GM12874 (cell line): ENCODE data around the gene CLDND1.

Experiments
- TF ChIP-seq, protein P1 (sequence below): IDR thresholded peaks from 2 replicates; pipeline ENCODE4 v1.5.1; 2011; ENCODE audit warnings: low read depth, mild to moderate bottlenecking, control low read depth, low read length, moderate library complexity; ENCODE audit not compliant: insufficient read depth

The CLDND1 gene

DNA sequence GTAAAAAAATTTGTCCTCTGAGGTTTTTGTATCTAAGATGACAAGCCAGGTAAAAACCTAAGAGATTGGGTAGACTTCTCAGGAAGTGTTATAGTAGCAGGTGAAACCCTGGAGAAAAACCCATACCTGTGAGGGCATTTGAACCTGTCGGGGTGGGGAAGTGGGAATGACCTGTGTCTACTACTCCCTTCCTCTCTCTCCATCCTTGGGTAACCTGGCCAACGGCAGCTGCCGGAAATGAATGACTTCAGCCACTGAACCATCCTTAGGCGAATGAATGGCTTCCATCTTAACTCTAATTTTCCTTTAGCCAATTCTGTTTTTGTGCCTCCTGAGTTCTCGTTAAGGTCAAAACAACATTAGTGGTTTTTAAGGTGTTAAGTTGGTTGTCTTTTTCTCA is 25.8 kb upstream of the CLDND1 start:
- TF ChIP-seq, protein P1, sequence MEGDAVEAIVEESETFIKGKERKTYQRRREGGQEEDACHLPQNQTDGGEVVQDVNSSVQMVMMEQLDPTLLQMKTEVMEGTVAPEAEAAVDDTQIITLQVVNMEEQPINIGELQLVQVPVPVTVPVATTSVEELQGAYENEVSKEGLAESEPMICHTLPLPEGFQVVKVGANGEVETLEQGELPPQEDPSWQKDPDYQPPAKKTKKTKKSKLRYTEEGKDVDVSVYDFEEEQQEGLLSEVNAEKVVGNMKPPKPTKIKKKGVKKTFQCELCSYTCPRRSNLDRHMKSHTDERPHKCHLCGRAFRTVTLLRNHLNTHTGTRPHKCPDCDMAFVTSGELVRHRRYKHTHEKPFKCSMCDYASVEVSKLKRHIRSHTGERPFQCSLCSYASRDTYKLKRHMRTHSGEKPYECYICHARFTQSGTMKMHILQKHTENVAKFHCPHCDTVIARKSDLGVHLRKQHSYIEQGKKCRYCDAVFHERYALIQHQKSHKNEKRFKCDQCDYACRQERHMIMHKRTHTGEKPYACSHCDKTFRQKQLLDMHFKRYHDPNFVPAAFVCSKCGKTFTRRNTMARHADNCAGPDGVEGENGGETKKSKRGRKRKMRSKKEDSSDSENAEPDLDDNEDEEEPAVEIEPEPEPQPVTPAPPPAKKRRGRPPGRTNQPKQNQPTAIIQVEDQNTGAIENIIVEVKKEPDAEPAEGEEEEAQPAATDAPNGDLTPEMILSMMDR = no peak

DNA sequence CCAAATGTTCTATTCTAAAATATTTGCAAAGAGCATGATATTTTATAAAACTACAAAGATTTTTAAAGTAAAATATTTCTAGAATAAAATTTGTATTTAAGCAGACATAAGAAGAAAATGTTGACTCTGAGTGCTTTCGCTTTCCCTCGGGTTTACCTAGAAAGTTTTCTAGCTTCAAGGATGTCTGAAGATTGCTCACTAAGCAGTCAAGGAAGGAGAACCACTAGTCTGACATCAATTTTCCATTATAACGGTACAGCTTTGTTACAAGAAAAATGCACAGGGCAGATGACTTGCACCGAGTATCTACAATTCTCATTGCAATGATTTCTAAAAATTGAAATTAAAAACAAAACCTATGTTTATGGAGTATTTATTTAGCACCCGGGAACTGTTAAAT is 23.2 kb upstream of the CLDND1 start:
- TF ChIP-seq, protein P1 = no peak

DNA sequence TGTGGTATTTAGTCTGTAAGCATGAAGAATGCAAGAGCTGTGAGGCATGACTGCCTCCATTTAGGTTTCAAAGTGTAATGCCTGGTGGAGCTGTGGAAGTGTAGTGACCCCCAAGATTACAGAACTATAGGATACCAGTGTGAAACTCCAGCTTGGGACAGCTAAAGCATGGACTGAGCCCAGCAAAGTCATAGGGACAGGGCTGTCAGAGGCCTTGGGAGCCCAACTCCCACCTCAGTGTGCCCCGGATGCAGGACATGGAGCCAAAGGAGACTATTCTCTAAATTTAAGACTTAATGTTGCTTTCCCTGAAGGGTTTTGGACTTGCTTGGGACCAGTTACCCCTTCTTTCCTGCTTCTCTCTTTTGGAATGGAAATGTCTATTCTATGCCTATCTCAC is 19.9 kb upstream of the CLDND1 start:
- TF ChIP-seq, protein P1 = no peak

DNA sequence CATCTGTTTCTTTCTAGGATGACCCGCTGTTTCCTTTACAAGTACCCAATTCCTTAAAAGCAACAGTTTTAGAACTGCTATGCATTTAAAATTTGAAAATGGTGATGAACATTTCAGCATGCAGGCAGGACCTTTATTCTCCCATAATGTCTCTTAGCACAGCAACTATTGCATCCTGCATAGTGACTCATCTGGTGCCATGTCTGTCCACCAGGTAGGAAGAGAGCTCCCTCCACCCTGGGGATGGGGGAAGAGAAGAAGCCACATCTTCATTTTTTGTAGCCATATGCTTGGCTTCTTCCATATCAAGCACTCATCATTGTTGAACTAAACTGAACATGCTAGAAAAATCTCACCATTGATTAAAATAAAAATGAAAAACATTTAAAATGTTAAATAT is 19.0 kb upstream of the CLDND1 start:
- TF ChIP-seq, protein P1 = no peak

DNA sequence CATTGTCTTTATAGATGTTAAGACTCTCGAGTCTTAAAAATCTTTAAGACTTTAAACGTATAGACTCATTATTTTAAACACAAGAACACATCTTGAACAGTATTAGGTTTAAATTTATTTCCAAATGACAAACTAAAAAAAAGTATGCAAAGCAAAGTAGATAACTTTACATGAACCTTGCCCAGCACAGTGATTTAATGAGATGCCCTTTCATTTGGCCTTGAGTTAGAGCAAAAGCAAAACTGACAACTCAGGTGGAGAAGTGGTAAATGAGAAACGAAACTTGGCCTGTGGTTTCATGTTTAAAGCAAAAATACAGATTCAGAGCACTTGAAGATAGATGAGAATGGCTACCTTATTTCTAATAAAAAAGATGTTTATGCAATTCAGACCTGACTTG is 17.6 kb upstream of the CLDND1 start:
- TF ChIP-seq, protein P1 = no peak

DNA sequence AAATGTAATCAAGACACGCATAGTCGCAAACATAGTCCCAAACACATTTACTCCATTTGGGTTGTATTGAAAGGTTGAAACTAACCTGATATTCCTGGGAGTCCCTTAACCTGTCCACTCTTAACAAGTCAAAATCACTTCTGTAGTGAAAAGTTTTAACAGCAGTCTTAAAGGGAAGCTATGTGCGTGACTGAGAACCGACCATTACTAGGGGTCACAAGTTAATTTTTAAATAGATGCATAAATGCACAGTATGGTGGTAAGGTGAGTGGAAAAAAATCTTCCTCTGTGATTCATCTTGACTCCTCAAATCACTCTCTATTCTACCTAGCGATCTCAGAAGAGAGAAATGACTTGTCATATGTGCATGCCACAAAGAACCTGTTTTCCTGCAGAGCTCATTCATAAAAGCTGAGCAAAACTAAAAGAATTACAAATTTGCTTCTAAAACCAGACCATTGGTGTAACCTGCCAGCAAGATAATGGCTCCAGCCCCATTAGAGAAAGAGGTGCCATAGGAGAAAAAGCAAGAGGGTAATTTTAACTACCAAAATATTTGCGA is 13.8 kb upstream of the CLDND1 start:
- TF ChIP-seq, protein P1 = no peak

DNA sequence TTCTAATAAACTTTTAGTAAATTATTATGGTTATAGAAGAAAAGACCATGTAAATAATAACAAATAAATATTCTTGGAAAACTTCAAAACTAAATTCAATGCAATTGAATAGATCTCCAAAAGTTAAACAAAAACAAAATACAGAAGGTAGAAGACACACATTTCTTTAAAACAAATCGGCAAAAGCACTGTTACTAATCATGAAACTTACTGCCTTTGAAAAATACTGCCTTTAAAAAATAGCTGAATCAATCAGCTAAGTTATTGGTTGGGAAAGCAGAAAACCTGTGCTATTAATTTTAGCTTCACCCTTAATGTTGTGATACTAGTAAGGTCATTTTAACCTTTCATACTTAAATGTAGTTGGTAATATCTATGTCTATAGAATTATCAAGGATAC is 12.0 kb upstream of the CLDND1 start:
- TF ChIP-seq, protein P1 = no peak

DNA sequence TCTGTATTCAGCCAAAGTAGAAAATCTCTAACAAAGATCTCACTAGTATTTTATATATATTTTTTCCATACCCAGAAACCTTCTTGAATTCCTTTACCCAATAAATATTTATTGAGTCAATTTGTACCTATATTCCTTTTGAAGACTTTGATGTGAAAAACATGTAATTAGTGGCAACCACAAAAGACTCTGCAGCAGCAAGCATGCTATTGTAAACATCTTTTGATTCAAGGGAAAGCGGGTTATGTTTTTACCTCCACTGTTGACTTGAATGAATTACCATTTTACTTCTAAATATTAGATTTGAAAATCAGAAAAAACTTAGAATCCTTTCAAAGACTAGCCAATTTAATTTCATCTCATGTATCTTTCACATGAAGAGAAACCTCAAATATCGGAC is 11.5 kb upstream of the CLDND1 start:
- TF ChIP-seq, protein P1 = no peak
